HepG2 (cell line): ENCODE data around the gene CALD1. TPM values are rescaled to one million over a fixed set of nuclear protein-coding genes. Genes with fewer than 3 reads are reported as not detected.

Source experiments
- ATAC-seq: fragments of 200-7000 bp; cut with Tn5 transposase; 3 replicates; pipeline ENCODE4 v1.9.1; 2020; ENCODE audit warnings: mild to moderate bottlenecking, moderate library complexity
- BruUV-seq: library from RNA; stranded (reverse); fragments of 400-500 nt; replicated peaks from 2 replicates; lab custom pipeline; 2021; lab: Mats Ljungman, UMichigan
- CTCF ChIA-PET: fragments of 300-600 bp; formaldehyde crosslinking; extraction: SDS; loops from one replicate; lab custom pipeline; 2021; ENCODE audit warnings: low total read pairs, inconsistent platforms, low intra/inter-chr PET ratio; lab: Yijun Ruan, JAX
- POLR2A ChIA-PET: fragments of 350-600 bp; sonication (Branson Sonifier 250); formaldehyde crosslinking; loops from one replicate; lab custom pipeline; 2020; ENCODE audit warnings: antibody characterized with exemption, inconsistent platforms; lab: Yijun Ruan, JAX
- DNase-seq: peaks from one replicate; pipeline ENCODE4 v3.0.0-alpha.2; 2015; ENCODE audit warnings: low spot score
- FAIRE-seq: peaks from 3 replicates; lab custom pipeline; 2011; peaks lifted over from hg19 to GRCh38; lab: Jason Lieb, UNC
- H2AFZ ChIP-seq: one replicate; pipeline ENCODE4 v1.6.1; 2011; ENCODE audit warnings: low read length, inconsistent platforms
- H3K27ac ChIP-seq: fragments of 300-600 bp; 3 replicates; pipeline ENCODE4 v1.8.0; 2011; ENCODE audit warnings: mixed run types, mild to moderate bottlenecking, mixed read lengths, low read length, inconsistent platforms; ENCODE audit not compliant: insufficient read depth; ENCODE audit errors: extremely low read length
- H3K27me3 ChIP-seq, 2 experiments: fragments of 200-600 bp in 1 of 2; 2 replicates in 1 of 2; 3 replicates in 1 of 2; pipeline versions ENCODE4 v1.6.0 to v1.8.0; 2011; ENCODE audit warnings: low read length in 2 of 2, mild to moderate bottlenecking in 2 of 2, moderate library complexity in 2 of 2, inconsistent platforms in 1 of 2; ENCODE audit not compliant: insufficient read depth in 2 of 2, control insufficient read depth in 1 of 2
- H3K36me3 ChIP-seq, 2 experiments: fragments of 200-600 bp in 1 of 2; replicated peaks in 1 of 2; 2 replicates in 1 of 2; 3 replicates in 1 of 2; pipeline versions ENCODE4 v1.5.1 to v1.8.0; 2011; ENCODE audit warnings: low read length in 2 of 2, inconsistent platforms in 1 of 2; ENCODE audit not compliant: insufficient read depth in 2 of 2, control insufficient read depth in 1 of 2
- H3K4me1 ChIP-seq: 2 replicates; pipeline ENCODE4 v1.5.1; 2012; ENCODE audit warnings: low read length, inconsistent platforms; ENCODE audit not compliant: insufficient read depth
- H3K4me2 ChIP-seq: 2 replicates; pipeline ENCODE4 v1.6.0; 2011; ENCODE audit warnings: low read depth, low read length, inconsistent platforms
- H3K4me3 ChIP-seq, 3 experiments: fragments of 200-600 bp in 1 of 3; sonication (generic), shearing (Covaris generic) in 1 of 3; replicated peaks in 1 of 3; 2 replicates each; pipeline ENCODE4 v1.5.1; 2011 to 2016; ENCODE audit warnings: low read length in 3 of 3, inconsistent platforms in 2 of 3, low read depth in 2 of 3, mild to moderate bottlenecking in 2 of 3, control low read depth in 1 of 3, mixed read lengths in 1 of 3; ENCODE audit not compliant: insufficient read depth in 1 of 3
- H3K79me2 ChIP-seq: one replicate; pipeline ENCODE4 v1.6.1; 2011; ENCODE audit warnings: low read length, inconsistent platforms; ENCODE audit not compliant: insufficient read depth
- H3K9ac ChIP-seq: 2 replicates; pipeline ENCODE4 v1.6.0; 2011; ENCODE audit warnings: mild to moderate bottlenecking, low read depth, low read length, inconsistent platforms; ENCODE audit not compliant: insufficient read depth
- H3K9me3 ChIP-seq: 2 replicates; pipeline ENCODE4 v1.5.1; 2012; ENCODE audit warnings: mild to moderate bottlenecking, low read length
- H4K20me1 ChIP-seq: 2 replicates; pipeline ENCODE4 v1.6.0; 2011; ENCODE audit warnings: inconsistent platforms, mild to moderate bottlenecking, low read length, moderate library complexity; ENCODE audit not compliant: insufficient read depth
- KDM3A ChIP-seq: IDR thresholded peaks from 2 replicates; pipeline ENCODE4 v1.6.1; 2018; ENCODE audit warnings: low read depth, missing compliant biosample characterization
- NR1H2 ChIP-seq: sonication (generic); formaldehyde crosslinking; IDR thresholded peaks from 2 replicates; pipeline ENCODE4 v1.8.1; 2022; ENCODE audit warnings: low read depth, missing genetic modification reagents, borderline replicate concordance
- NRL ChIP-seq: sonication (generic); formaldehyde crosslinking; IDR thresholded peaks from 2 replicates; pipeline ENCODE4 v1.5.0; 2020; ENCODE audit warnings: missing genetic modification reagents, mild to moderate bottlenecking, moderate library complexity, borderline replicate concordance
- RORA ChIP-seq: sonication (generic); formaldehyde crosslinking; IDR thresholded peaks from 2 replicates; pipeline ENCODE4 v1.5.0; 2020; ENCODE audit warnings: mild to moderate bottlenecking, missing genetic modification reagents, moderate library complexity
- SALL2 ChIP-seq: sonication (generic); formaldehyde crosslinking; IDR thresholded peaks from 2 replicates; pipeline ENCODE4 v1.8.1; 2023; ENCODE audit warnings: mild to moderate bottlenecking, missing genetic modification reagents, inconsistent platforms
- SNAPC4 ChIP-seq: sonication (generic); formaldehyde crosslinking; IDR thresholded peaks from 2 replicates; pipeline ENCODE4 v1.4.0; 2020; ENCODE audit warnings: mild to moderate bottlenecking, missing genetic modification reagents
- ZBTB49 ChIP-seq: sonication (generic); formaldehyde crosslinking; IDR thresholded peaks from 2 replicates; pipeline ENCODE4 v1.4.0; 2020; ENCODE audit warnings: missing genetic modification reagents, borderline replicate concordance
- ZNF44 ChIP-seq: sonication (generic); formaldehyde crosslinking; IDR thresholded peaks from 2 replicates; pipeline ENCODE4 v1.5.1; 2020; ENCODE audit warnings: mild to moderate bottlenecking, missing genetic modification reagents
- ZNF883 ChIP-seq: sonication (generic); formaldehyde crosslinking; IDR thresholded peaks from 2 replicates; pipeline ENCODE4 v1.5.1; 2020; ENCODE audit warnings: mild to moderate bottlenecking, missing genetic modification reagents; ENCODE audit errors: not compliant biosample characterization
- whole genome bisulfite sequencing: methylation state at CpG from one replicate; pipeline ENCODE4 v1.1.6; 2017; ENCODE audit warnings: low lambda C conversion rate; 5-methylcytosine and 5-hydroxymethylcytosine counted together
- in situ Hi-C: cut with HindIII; loops from 2 replicates; pipeline ENCODE4 v1.10.0; 2017; ENCODE audit warnings: low pct_unique_long_range_greater_than_20kb; ENCODE audit not compliant: extremely low pct_ligation_motif_present
- intact Hi-C: fragments of 100-400 bp; cut with micrococcal nuclease; formaldehyde crosslinking; loops from one replicate; pipeline ENCODE4 v1.10.0; 2022; ENCODE audit not compliant: unreplicated experiment
- polyA plus RNA-seq, 8 experiments: library from polyadenylated mRNA; depleted of rRNA in 3 of 8; stranded (reverse) in 7 of 8; unstranded in 1 of 8; fragments of >200 nt; fragmentation: Illumina TruSeq in 4 of 8; extraction: Trizol in 4 of 8; gene quantifications; 2 replicates each; pipeline versions ENCODE4 v1.2.1 to v1.2.3, GENCODE V29; 2011 to 2016; ENCODE audit warnings: low read depth in 4 of 8, missing spikeins in 1 of 8, mixed read lengths in 1 of 8; ENCODE audit not compliant: insufficient read depth in 1 of 8
- total RNA-seq, 5 experiments: library from RNA; depleted of rRNA; stranded (reverse); fragments of >200 nt; fragmentation: Illumina TruSeq; extraction: Trizol; gene quantifications; 2 replicates each; pipeline ENCODE4 v1.2.3, GENCODE V29; 2016; ENCODE audit warnings: low read depth in 1 of 5

CALD1 gene
- total and polyA plus RNA-seq, 2 of the 13 experiments (the other 11 are each of a cell fraction or from before 2014, with no cell fraction given), result 53.0 to 112 TPM

DNA sequence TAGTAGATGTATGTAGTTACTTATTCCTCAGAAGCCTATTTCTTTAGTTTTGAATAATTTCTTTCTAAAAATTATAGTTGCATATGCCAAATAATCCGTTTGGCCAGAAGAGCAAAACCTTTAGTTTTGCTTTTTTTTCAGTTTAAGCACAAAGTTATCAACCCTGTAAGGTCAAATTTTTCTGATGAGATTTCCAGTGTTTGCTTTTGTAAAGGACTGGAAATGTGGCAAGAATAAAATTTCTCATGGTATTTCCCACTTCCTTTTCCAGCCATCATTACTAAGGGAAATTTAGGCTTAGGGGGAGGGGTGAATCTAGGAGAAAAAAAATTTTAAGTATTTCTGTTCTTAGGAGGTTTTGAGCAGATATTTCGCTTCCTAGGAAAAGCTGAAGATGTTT is 7.6 kb downstream of the CALD1 start:
- FAIRE-seq (no peak), ATAC-seq (no peak), DNase-seq (no peak)
- no peak overlapping the region for H2AFZ ChIP-seq
- in situ Hi-C loops, result no loop called here
- ChIA-PET CTCF (no interaction called here), POLR2A (no interaction called here)
- no peaks in the 10 kb centered on the region for H3K9me3 ChIP-seq
- no peaks in the 10 kb centered on the region for H3K4me1 ChIP-seq
- intact Hi-C loops, result no loop called here
- no TSS peak for BruUV-seq
- 8% methylated on average over 2 of the region's 2 CpGs for WGBS
- H3K36me3 ChIP-seq, result no peaks in the 10 kb centered on the region
- no peak overlapping the region for H3K9ac ChIP-seq
- TF ChIP-seq SALL2 (no peak), ZNF44 (no peak), ZNF883 (CRISPR knock-in tag) (no peak), ZBTB49 (no peak), NR1H2 (no peak)
- H3K4me2 ChIP-seq, result no peak overlapping the region
- H3K79me2 ChIP-seq, result no peaks in the 10 kb centered on the region
- no peak overlapping the region for H3K4me3 ChIP-seq
- no peak overlapping the region for H3K27ac ChIP-seq
- no peaks in the 10 kb centered on the region for H4K20me1 ChIP-seq
- H3K27me3 ChIP-seq, result no peaks in the 10 kb centered on the region

DNA sequence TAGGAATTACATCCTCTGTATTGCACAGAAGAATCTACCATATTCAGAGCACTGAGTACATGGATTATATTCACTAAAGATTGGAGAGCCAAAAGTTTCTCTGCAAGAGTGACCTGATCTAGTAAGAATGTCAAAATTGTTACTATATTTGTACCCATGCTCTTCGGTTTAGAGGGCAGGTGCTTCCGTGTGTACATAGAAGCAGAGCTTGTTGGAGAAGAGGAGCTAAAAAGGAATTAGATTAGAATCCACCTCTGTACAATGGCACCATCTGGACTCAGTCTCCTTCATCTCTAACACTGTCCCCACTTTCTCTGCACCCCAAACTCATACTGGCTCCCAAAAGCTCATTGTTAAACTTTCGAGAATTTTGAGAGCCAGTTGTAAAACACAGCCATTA is 8.3 kb downstream of the CALD1 start:
- H3K9ac ChIP-seq, result no peak overlapping the region
- POLR2A ChIA-PET, result no interaction called here
- no peak for DNase-seq
- no peaks in the 10 kb centered on the region for H3K36me3 ChIP-seq
- BruUV-seq, result no TSS peak
- no peaks in the 10 kb centered on the region for H4K20me1 ChIP-seq
- 56% methylated on average over 3 of the region's 3 CpGs for WGBS
- CTCF ChIA-PET, result no interaction called here
- ATAC-seq, result no peak
- in situ Hi-C loops, result no loop called here
- no peak overlapping the region for H3K27ac ChIP-seq
- no peak overlapping the region for H2AFZ ChIP-seq
- intact Hi-C loops, result no loop called here
- H3K9me3 ChIP-seq, result no peaks in the 10 kb centered on the region
- FAIRE-seq, result no peak
- no peaks in the 10 kb centered on the region for H3K27me3 ChIP-seq
- no peaks in the 10 kb centered on the region for H3K79me2 ChIP-seq
- H3K4me2 ChIP-seq, result no peak overlapping the region
- H3K4me1 ChIP-seq, result no peaks in the 10 kb centered on the region
- H3K4me3 ChIP-seq, result no peak overlapping the region
- TF ChIP-seq NRL (CRISPR knock-in tag) (no peak), KDM3A (CRISPR knock-in tag) (no peak), SNAPC4 (CRISPR knock-in tag) (no peak), RORA (no peak)
